T-helper 2 cell treated with Interferon-gamma antibody and Interleukin-4, amounts not matched to agents 100 ng/mL and 5 ng/mL, for 36 hours (primary cell): ENCODE data around the gene MAN2C1. TPM values are rescaled to one million over a fixed set of nuclear protein-coding genes. Genes with fewer than 3 reads are reported as not detected.
"Not testable (repeated sequence)": the region's sequence is repeated elsewhere in the genome, so short reads cannot be mapped to it uniquely, and the experiment has no call there.

Experiments
- intact Hi-C: fragments of 100-400 bp; cut with micrococcal nuclease; formaldehyde crosslinking; loops from one replicate; pipeline ENCODE4 v1.15.1; 2023
- total RNA-seq: library from RNA; stranded (reverse); gene quantifications from 2 replicates; pipeline ENCODE4 v1.2.3, GENCODE V29; 2022

MAN2C1 gene
- 195 and 196 TPM in 2 replicates for total RNA-seq

GRCh38 chr15:75367913-75368688, at the start of gene MAN2C1:
Gene MAN2C1, minus strand, starts transcription at chr15:75368607. Its CDS starts 24 bp downstream, at chr15:75368583.
- intact Hi-C loops = loop anchor here (1.0 kb wide), 3 partner anchors 83 to 315 kb away; partner anchors contain the start of genes IMP3 and SIN3A

- intact Hi-C loops = no loop called here
Observed at GRCh38 chr15:75416584-75416983, 48.2 kb upstream of the MAN2C1 start.

GRCh38 chr15:75410196-75410595, 41.8 kb upstream of the MAN2C1 start:
- intact Hi-C loops = no loop called here

GRCh38 chr15:75407083-75407482, 38.7 kb upstream of the MAN2C1 start:
- intact Hi-C loops = no loop called here

GRCh38 chr15:75403892-75404291, 35.5 kb upstream of the MAN2C1 start:
- intact Hi-C loops = no loop called here

- intact Hi-C loops = no loop called here
Observed at GRCh38 chr15:75397494-75397893, 29.1 kb upstream of the MAN2C1 start.

GRCh38 chr15:75389791-75390382, 21.5 kb upstream of the MAN2C1 start:
- intact Hi-C loops = no loop called here

- intact Hi-C loops = not testable (repeated sequence)
Observed at GRCh38 chr15:75383986-75384385, 15.6 kb upstream of the MAN2C1 start.

- intact Hi-C loops = no loop called here
Observed at GRCh38 chr15:75380773-75381172, 12.4 kb upstream of the MAN2C1 start.

- intact Hi-C loops = no loop called here
Observed at GRCh38 chr15:75371901-75372688, 3.7 kb upstream of the MAN2C1 start.

GRCh38 chr15:75371486-75371885, 3.1 kb upstream of the MAN2C1 start:
- intact Hi-C loops = no loop called here

GRCh38 chr15:75369897-75370581, 1.6 kb upstream of the MAN2C1 start:
- intact Hi-C loops = no loop called here

GRCh38 chr15:75368689-75369239, 357 bp upstream of the MAN2C1 start:
- intact Hi-C loops = loop anchor here (1.0 kb wide), 3 partner anchors 83 to 315 kb away; partner anchors contain the start of genes IMP3 and SIN3A

GRCh38 chr15:75367406-75367912, 948 bp downstream of the MAN2C1 start:
- intact Hi-C loops = no loop called here

GRCh38 chr15:75367006-75367405, 1.4 kb downstream of the MAN2C1 start:
- intact Hi-C loops = no loop called here

GRCh38 chr15:75366163-75366562, 2.2 kb downstream of the MAN2C1 start:
- intact Hi-C loops = no loop called here

- intact Hi-C loops = no loop called here
Observed at GRCh38 chr15:75364881-75365280, 3.5 kb downstream of the MAN2C1 start.

GRCh38 chr15:75363786-75364185, 4.6 kb downstream of the MAN2C1 start:
- intact Hi-C loops = no loop called here

GRCh38 chr15:75362642-75363249, 5.7 kb downstream of the MAN2C1 start:
- intact Hi-C loops = no loop called here

GRCh38 chr15:75361989-75362641, 6.3 kb downstream of the MAN2C1 start:
- intact Hi-C loops = no loop called here
